ENCODE data around the gene KCNE2. TPM values are rescaled to one million over a fixed set of nuclear protein-coding genes. Genes with fewer than 3 reads are reported as not detected.

The KCNE2 gene
- polyA plus RNA-seq, 1 donor: 0.37 TPM

GRCh38 chr21:34337741-34338140 is 26.1 kb upstream of the KCNE2 start:
- Histone ChIP-seq H3K27ac (ENCODE audit: low read length) (no peak overlapping the region), H3K4me1 (ENCODE audit: control insufficient read depth, insufficient read depth, low read length) (peaks cover 11% of the 10 kb centered on the region), H3K9me3 (ENCODE audit: control insufficient read depth, low read depth, low read length) (no peaks in the 10 kb centered on the region), H3K36me3 (ENCODE audit: control insufficient read depth, insufficient read depth, low read length) (no peaks in the 10 kb centered on the region), H3K4me3 (ENCODE audit: low read length) (no peak overlapping the region), H3K27me3 (ENCODE audit: control insufficient read depth, insufficient read depth, low read length) (no peaks in the 10 kb centered on the region)
- no peak for DNase-seq
- WGBS (ENCODE audit: insufficient coverage, low lambda C conversion rate): no CpG with 5 or more reads among the region's 6 CpGs

- no peaks in the 10 kb centered on the region for H3K27me3 ChIP-seq (ENCODE audit: control insufficient read depth, insufficient read depth, low read length)
- no peak overlapping the region for H3K27ac ChIP-seq (ENCODE audit: low read length)
- H3K4me1 ChIP-seq (ENCODE audit: control insufficient read depth, insufficient read depth, low read length): peaks cover 11% of the 10 kb centered on the region
- no peaks in the 10 kb centered on the region for H3K9me3 ChIP-seq (ENCODE audit: control insufficient read depth, low read depth, low read length)
- H3K36me3 ChIP-seq (ENCODE audit: control insufficient read depth, insufficient read depth, low read length): no peaks in the 10 kb centered on the region
- no peak for DNase-seq
- H3K4me3 ChIP-seq (ENCODE audit: low read length): no peak overlapping the region
- WGBS (ENCODE audit: insufficient coverage, low lambda C conversion rate): 80% methylated on average over 1 of the region's 8 CpGs
Measured at GRCh38 chr21:34338226-34338625, 25.6 kb upstream of the KCNE2 start.

DNA sequence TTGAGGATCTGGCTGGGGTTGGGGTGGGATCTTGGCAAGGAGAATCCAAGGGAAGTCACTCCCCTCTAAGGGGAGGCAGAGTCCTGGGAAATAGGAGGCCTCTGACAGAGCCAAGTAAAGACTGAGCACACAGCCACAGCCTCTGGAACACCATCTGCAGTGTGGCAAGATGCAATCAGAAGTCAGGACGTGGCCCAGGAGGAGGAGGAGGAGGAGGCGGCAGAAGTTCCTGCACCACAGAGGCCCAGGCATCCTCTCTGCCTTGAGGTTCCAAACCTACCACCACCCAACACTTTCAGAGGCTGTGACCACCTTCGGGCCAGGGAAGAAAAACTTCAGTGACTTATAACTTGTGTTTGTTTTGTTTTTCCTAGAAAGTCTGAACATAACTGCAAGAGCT is 23.7 kb upstream of the KCNE2 start:
- Histone ChIP-seq H3K9me3 (ENCODE audit: control insufficient read depth, low read depth, low read length) (no peaks in the 10 kb centered on the region), H3K4me3 (ENCODE audit: low read length) (no peak overlapping the region), H3K27ac (ENCODE audit: low read length) (no peak overlapping the region), H3K4me1 (ENCODE audit: control insufficient read depth, insufficient read depth, low read length) (peaks cover 11% of the 10 kb centered on the region), H3K27me3 (ENCODE audit: control insufficient read depth, insufficient read depth, low read length) (no peaks in the 10 kb centered on the region), H3K36me3 (ENCODE audit: control insufficient read depth, insufficient read depth, low read length) (no peaks in the 10 kb centered on the region)
- no peak for DNase-seq
- WGBS (ENCODE audit: insufficient coverage, low lambda C conversion rate): no CpG with 5 or more reads among the region's 3 CpGs

GRCh38 chr21:34342476-34342875 is 21.3 kb upstream of the KCNE2 start:
- no CpG with 5 or more reads among the region's 5 CpGs for WGBS (ENCODE audit: insufficient coverage, low lambda C conversion rate)
- Histone ChIP-seq H3K36me3 (ENCODE audit: control insufficient read depth, insufficient read depth, low read length) (no peaks in the 10 kb centered on the region), H3K4me3 (ENCODE audit: low read length) (no peak overlapping the region), H3K27me3 (ENCODE audit: control insufficient read depth, insufficient read depth, low read length) (no peaks in the 10 kb centered on the region), H3K27ac (ENCODE audit: low read length) (no peak overlapping the region), H3K4me1 (ENCODE audit: control insufficient read depth, insufficient read depth, low read length) (no peaks in the 10 kb centered on the region), H3K9me3 (ENCODE audit: control insufficient read depth, low read depth, low read length) (no peaks in the 10 kb centered on the region)
- no peak for DNase-seq

DNA sequence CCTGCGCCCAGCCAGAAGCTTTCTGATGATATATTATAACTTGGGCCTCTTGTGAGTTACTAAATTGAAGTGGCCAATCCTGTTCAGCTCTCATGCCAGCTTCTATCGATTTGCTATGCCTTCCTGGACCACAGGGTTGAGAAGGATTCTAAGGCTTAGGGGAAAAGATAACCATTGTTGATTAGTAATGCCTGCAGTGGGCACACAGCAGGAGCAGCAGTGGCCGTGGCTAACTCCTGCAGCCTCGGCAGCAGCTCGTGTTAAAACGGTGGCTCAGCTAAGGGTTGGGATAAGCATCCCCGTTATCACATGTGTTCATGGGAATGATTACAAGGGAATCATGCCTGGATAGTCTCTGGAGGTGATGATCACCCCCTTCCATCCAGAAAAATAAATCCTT is 20.5 kb upstream of the KCNE2 start:
- no peaks in the 10 kb centered on the region for H3K36me3 ChIP-seq (ENCODE audit: control insufficient read depth, insufficient read depth, low read length)
- WGBS (ENCODE audit: insufficient coverage, low lambda C conversion rate): 100% methylated on average over 1 of the region's 7 CpGs
- no peaks in the 10 kb centered on the region for H3K4me1 ChIP-seq (ENCODE audit: control insufficient read depth, insufficient read depth, low read length)
- peaks cover 3% of the 10 kb centered on the region for H3K9me3 ChIP-seq (ENCODE audit: control insufficient read depth, low read depth, low read length)
- H3K4me3 ChIP-seq (ENCODE audit: low read length): no peak overlapping the region
- no peaks in the 10 kb centered on the region for H3K27me3 ChIP-seq (ENCODE audit: control insufficient read depth, insufficient read depth, low read length)
- DNase-seq: no peak
- no peak overlapping the region for H3K27ac ChIP-seq (ENCODE audit: low read length)

DNA sequence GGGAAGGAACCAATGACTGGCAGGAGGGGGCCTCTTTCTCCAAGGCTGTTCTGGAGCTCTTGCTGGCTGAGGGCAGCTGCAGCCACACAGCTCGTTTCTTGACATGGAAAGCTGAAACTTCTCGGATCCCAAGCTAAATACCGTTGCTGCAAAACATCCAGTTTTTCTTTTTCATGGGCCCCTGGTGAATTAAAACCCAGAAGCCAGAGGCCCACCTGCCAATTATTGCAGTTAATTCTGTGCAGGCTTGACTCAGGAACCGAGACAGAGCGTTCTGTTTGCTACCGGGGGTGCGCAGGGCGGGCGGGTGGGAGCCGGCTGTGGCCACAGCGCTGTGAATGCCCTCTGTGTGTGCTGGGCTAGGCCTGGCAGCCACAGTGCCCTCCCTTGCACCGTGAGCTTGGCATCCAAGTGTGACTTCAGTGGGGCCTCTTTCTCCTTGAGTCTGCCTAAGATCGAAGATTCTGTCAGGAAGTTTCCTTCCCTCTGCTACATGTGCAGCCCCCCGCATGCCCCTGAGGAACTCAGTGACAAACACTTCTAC is 19.9 kb upstream of the KCNE2 start:
- no peaks in the 10 kb centered on the region for H3K4me1 ChIP-seq (ENCODE audit: control insufficient read depth, insufficient read depth, low read length)
- peaks cover 3% of the 10 kb centered on the region for H3K9me3 ChIP-seq (ENCODE audit: control insufficient read depth, low read depth, low read length)
- WGBS (ENCODE audit: insufficient coverage, low lambda C conversion rate): no CpG with 5 or more reads among the region's 14 CpGs
- no peak overlapping the region for H3K27ac ChIP-seq (ENCODE audit: low read length)
- H3K36me3 ChIP-seq (ENCODE audit: control insufficient read depth, insufficient read depth, low read length): no peaks in the 10 kb centered on the region
- DNase-seq: no peak
- H3K27me3 ChIP-seq (ENCODE audit: control insufficient read depth, insufficient read depth, low read length): no peaks in the 10 kb centered on the region
- H3K4me3 ChIP-seq (ENCODE audit: low read length): no peak overlapping the region

DNA sequence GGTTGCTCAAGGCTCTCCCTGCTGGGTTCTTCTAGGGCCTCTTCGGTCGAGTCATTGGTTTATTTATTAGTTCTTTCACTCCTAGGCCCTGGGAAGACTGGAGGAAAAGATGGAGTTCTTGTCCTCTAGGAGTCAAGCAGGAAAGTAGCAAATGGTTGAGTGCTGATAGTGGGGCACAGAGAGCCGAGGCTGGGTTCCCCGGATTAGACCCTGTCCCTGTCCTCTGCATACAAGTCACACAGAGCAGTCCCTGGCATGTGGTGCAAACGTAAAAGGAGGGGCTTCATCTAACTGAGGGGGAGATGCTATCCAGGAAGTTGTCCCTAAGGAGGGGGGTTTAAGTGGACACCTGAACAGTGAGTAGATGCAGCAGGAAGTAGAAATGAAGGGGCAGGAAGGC is 19.2 kb upstream of the KCNE2 start:
- no peaks in the 10 kb centered on the region for H3K27me3 ChIP-seq (ENCODE audit: control insufficient read depth, insufficient read depth, low read length)
- WGBS (ENCODE audit: insufficient coverage, low lambda C conversion rate): no CpG with 5 or more reads among the region's 5 CpGs
- no peaks in the 10 kb centered on the region for H3K36me3 ChIP-seq (ENCODE audit: control insufficient read depth, insufficient read depth, low read length)

GRCh38 chr21:34345091-34345871 is 18.5 kb upstream of the KCNE2 start:
- WGBS (ENCODE audit: insufficient coverage, low lambda C conversion rate): no CpG with 5 or more reads among the region's 15 CpGs
- Histone ChIP-seq H3K9me3 (ENCODE audit: control insufficient read depth, low read depth, low read length) (peaks cover 3% of the 10 kb centered on the region), H3K27ac (ENCODE audit: low read length) (no peak overlapping the region), H3K4me3 (ENCODE audit: low read length) (no peak overlapping the region), H3K36me3 (ENCODE audit: control insufficient read depth, insufficient read depth, low read length) (no peaks in the 10 kb centered on the region), H3K4me1 (ENCODE audit: control insufficient read depth, insufficient read depth, low read length) (no peaks in the 10 kb centered on the region), H3K27me3 (ENCODE audit: control insufficient read depth, insufficient read depth, low read length) (no peaks in the 10 kb centered on the region)
- DNase-seq: no peak

More for the DNA sequence above, 19.2 kb upstream of the KCNE2 start:
- Histone ChIP-seq H3K4me3 (ENCODE audit: low read length) (no peak overlapping the region), H3K9me3 (ENCODE audit: control insufficient read depth, low read depth, low read length) (peaks cover 3% of the 10 kb centered on the region), H3K27ac (ENCODE audit: low read length) (no peak overlapping the region), H3K4me1 (ENCODE audit: control insufficient read depth, insufficient read depth, low read length) (no peaks in the 10 kb centered on the region)
- DNase-seq: no peak

- H3K27ac ChIP-seq (ENCODE audit: low read length): no peak overlapping the region
Measured at GRCh38 chr21:34345892-34346291, 17.9 kb upstream of the KCNE2 start.

DNA sequence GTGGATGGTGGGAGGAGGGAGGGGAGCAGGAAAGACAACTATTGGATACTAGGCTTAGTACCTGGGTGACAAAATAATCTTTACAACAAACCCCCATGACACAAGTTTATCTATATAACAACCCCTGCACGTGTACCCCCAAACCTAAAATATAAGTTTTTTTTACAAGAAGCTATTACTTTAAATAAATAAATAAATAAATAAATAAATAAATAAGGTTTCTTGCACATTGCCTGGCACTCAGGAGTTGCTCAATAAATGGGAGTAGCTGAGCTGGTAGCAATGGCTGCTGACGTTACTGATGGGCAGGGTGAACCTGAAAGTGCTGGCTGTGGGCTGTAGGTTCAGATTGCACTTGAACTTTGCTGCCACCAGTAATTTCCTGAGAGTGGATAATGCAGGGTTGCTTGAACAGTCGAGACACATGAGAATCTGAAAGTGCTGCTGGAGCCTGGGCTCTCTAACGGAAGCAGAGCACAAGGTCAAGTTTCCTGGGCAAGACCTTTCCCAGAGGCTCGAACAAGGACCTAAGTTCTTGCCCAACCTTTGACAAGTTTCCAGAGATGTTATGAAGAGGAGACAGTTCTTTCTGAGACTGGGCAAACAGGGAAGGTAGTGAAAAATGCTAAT is 14.8 kb upstream of the KCNE2 start:
- Histone ChIP-seq H3K27me3 (ENCODE audit: control insufficient read depth, insufficient read depth, low read length) (no peaks in the 10 kb centered on the region), H3K36me3 (ENCODE audit: control insufficient read depth, insufficient read depth, low read length) (no peaks in the 10 kb centered on the region), H3K9me3 (ENCODE audit: control insufficient read depth, low read depth, low read length) (peaks cover 3% of the 10 kb centered on the region), H3K4me1 (ENCODE audit: control insufficient read depth, insufficient read depth, low read length) (no peaks in the 10 kb centered on the region), H3K4me3 (ENCODE audit: low read length) (no peak overlapping the region), H3K27ac (ENCODE audit: low read length) (no peak overlapping the region)
- DNase-seq: peak in 1 of 2 donors; percentile 50
- no CpG with 5 or more reads among the region's 5 CpGs for WGBS (ENCODE audit: insufficient coverage, low lambda C conversion rate)

More at GRCh38 chr21:34345892-34346291, 17.9 kb upstream of the KCNE2 start:
- Histone ChIP-seq H3K9me3 (ENCODE audit: control insufficient read depth, low read depth, low read length) (peaks cover 3% of the 10 kb centered on the region), H3K27me3 (ENCODE audit: control insufficient read depth, insufficient read depth, low read length) (no peaks in the 10 kb centered on the region), H3K4me3 (ENCODE audit: low read length) (no peak overlapping the region), H3K36me3 (ENCODE audit: control insufficient read depth, insufficient read depth, low read length) (no peaks in the 10 kb centered on the region), H3K4me1 (ENCODE audit: control insufficient read depth, insufficient read depth, low read length) (no peaks in the 10 kb centered on the region)
- 70% methylated on average over 2 of the region's 10 CpGs for WGBS (ENCODE audit: insufficient coverage, low lambda C conversion rate)
- peak in 1 of 2 donors; percentile 21 for DNase-seq
